Trophoblast cell (in vitro differentiated cells and primary cell): ENCODE measurements around the gene TLX3.

ENCODE experiments used
- DNase-seq, 2 donors: peaks; one replicate each; pipeline ENCODE4 v3.0.0-alpha.2; 2016
- H2AFZ ChIP-seq: 2 replicates; pipeline ENCODE4 v1.6.1; 2013; ENCODE audit warnings: low read length, moderate library complexity, mild to moderate bottlenecking; ENCODE audit not compliant: insufficient read depth, poor library complexity
- H2AK5ac ChIP-seq: 2 replicates; pipeline ENCODE4 v1.6.1; 2013; ENCODE audit warnings: mild to moderate bottlenecking, low read length
- H2BK120ac ChIP-seq: 2 replicates; pipeline ENCODE4 v1.6.1; 2013; ENCODE audit warnings: low read length, mild to moderate bottlenecking, moderate library complexity; ENCODE audit not compliant: insufficient read depth, poor library complexity
- H2BK12ac ChIP-seq: 2 replicates; pipeline ENCODE4 v1.6.1; 2013; ENCODE audit warnings: mild to moderate bottlenecking, low read length, moderate library complexity
- H2BK5ac ChIP-seq: 2 replicates; pipeline ENCODE4 v1.6.1; 2013; ENCODE audit warnings: low read length, low read depth, moderate library complexity, mild to moderate bottlenecking; ENCODE audit not compliant: poor library complexity
- H3K14ac ChIP-seq: 2 replicates; pipeline ENCODE4 v1.6.1; 2013; ENCODE audit warnings: mild to moderate bottlenecking, low read length
- H3K18ac ChIP-seq: 2 replicates; pipeline ENCODE4 v1.6.1; 2013; ENCODE audit warnings: mild to moderate bottlenecking, low read length
- H3K23ac ChIP-seq: 2 replicates; pipeline ENCODE4 v1.6.1; 2013; ENCODE audit warnings: low read length
- H3K27ac ChIP-seq: 2 replicates; pipeline ENCODE4 v1.5.1; 2013; ENCODE audit warnings: low read depth, mild to moderate bottlenecking, inconsistent platforms, low read length, moderate library complexity
- H3K27me3 ChIP-seq: 2 replicates; pipeline ENCODE4 v1.6.1; 2013; ENCODE audit warnings: inconsistent platforms, mild to moderate bottlenecking, low read length, moderate library complexity; ENCODE audit not compliant: insufficient read depth
- H3K36me3 ChIP-seq, 2 experiments: 1 replicate in 1 of 2; 2 replicates in 1 of 2; pipeline ENCODE4 v1.6.1; 2013; ENCODE audit warnings: low read length in 2 of 2, mild to moderate bottlenecking in 2 of 2, moderate library complexity in 1 of 2; ENCODE audit not compliant: insufficient read depth in 2 of 2, control insufficient read depth in 1 of 2
- H3K4ac ChIP-seq: 2 replicates; pipeline ENCODE4 v1.6.1; 2013; ENCODE audit warnings: low read depth, mild to moderate bottlenecking, low read length, moderate library complexity
- H3K4me1 ChIP-seq, 2 experiments: 1 replicate in 1 of 2; 2 replicates in 1 of 2; pipeline ENCODE4 v1.6.1; 2013; ENCODE audit warnings: low read length in 2 of 2, mild to moderate bottlenecking in 2 of 2, moderate library complexity in 1 of 2; ENCODE audit not compliant: insufficient read depth in 2 of 2, control insufficient read depth in 1 of 2
- H3K4me2 ChIP-seq: 2 replicates; pipeline ENCODE4 v1.6.1; 2013; ENCODE audit warnings: inconsistent platforms, mild to moderate bottlenecking, low read length, moderate library complexity
- H3K4me3 ChIP-seq: 2 replicates; pipeline ENCODE4 v1.5.1; 2013; ENCODE audit warnings: mild to moderate bottlenecking, low read depth, low read length, inconsistent platforms
- H3K79me1 ChIP-seq: one replicate; pipeline ENCODE4 v1.6.1; 2013; ENCODE audit warnings: low read length
- H3K79me2 ChIP-seq: 2 replicates; pipeline ENCODE4 v1.6.1; 2013; ENCODE audit warnings: low read length, mild to moderate bottlenecking; ENCODE audit not compliant: control insufficient read depth, insufficient read depth, poor library complexity
- H3K9ac ChIP-seq: 2 replicates; pipeline ENCODE4 v1.6.1; 2013; ENCODE audit warnings: mild to moderate bottlenecking, low read length
- H3K9me3 ChIP-seq: 2 replicates; pipeline ENCODE4 v1.6.1; 2013; ENCODE audit warnings: low read depth, mild to moderate bottlenecking, control low read depth, inconsistent platforms, low read length; ENCODE audit not compliant: insufficient read depth
- H4K12ac ChIP-seq: 2 replicates; pipeline ENCODE4 v1.6.1; 2013; ENCODE audit warnings: low read depth, mild to moderate bottlenecking, low read length, moderate library complexity
- H4K8ac ChIP-seq: 2 replicates; pipeline ENCODE4 v1.6.1; 2013; ENCODE audit warnings: low read depth, mild to moderate bottlenecking, low read length, moderate library complexity
- H4K91ac ChIP-seq: one replicate; pipeline ENCODE4 v1.6.1; 2013; ENCODE audit warnings: low read depth, mild to moderate bottlenecking, low read length, moderate library complexity
- WGBS: extraction: QIAGEN DNeasy Blood & Tissue Kit; methylation state at CpG from one replicate; pipeline ENCODE4 v1.1.7; 2013; ENCODE audit warnings: missing lambda C conversion rate; ENCODE audit not compliant: insufficient read length, insufficient coverage; ENCODE audit errors: extremely low coverage; 5-methylcytosine and 5-hydroxymethylcytosine counted together

TLX3 gene

DNA sequence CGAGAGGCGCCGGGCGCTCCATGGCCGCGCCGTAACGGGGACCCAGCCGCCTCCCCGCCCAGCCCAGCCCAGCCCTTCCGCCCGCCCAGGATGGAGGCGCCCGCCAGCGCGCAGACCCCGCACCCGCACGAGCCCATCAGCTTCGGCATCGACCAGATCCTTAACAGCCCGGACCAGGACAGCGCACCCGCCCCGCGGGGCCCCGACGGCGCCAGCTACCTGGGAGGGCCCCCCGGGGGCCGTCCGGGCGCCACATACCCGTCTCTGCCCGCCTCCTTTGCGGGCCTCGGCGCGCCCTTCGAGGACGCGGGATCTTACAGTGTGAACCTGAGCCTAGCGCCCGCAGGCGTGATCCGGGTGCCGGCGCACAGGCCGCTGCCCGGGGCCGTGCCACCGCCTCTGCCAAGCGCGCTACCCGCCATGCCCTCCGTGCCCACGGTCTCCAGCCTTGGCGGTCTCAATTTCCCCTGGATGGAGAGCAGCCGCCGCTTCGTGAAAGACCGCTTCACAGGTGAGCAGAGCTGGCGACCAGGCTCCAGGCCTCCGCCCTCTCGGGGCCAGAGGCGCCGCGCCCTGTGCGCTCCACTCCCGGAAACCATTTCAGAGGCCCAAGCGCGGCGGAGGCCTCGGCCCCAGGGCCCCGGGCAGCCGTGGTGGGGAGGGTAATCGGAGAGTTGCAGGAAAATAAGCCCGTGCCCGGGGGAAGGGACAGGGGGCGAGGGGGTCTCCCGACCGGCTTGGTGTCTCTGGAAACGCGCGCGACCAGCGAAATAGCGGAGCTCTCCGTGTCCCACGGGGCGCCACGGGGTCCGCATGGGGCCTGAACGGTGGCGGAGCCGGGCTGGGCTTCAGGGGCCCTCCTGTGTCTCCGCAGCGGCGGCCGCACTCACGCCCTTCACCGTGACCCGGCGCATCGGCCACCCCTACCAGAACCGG, 496 bp downstream of the TLX3 start:
- Histone ChIP-seq H3K4me3 (peak overlapping the region; percentile 40), H2AK5ac (no peak overlapping the region), H4K12ac (no peak overlapping the region), H3K27me3 (peaks cover 87% of the 10 kb centered on the region), H3K4ac (no peak overlapping the region), H3K23ac (no peak overlapping the region), H3K9me3 (peaks cover 4% of the 10 kb centered on the region), H3K4me1 (peaks cover 23 to 26% of the 10 kb centered on the region in 2 experiments), H3K9ac (no peak overlapping the region), H3K18ac (no peak overlapping the region), H2BK5ac (no peak overlapping the region), H4K91ac (no peak overlapping the region), H3K79me1 (no peaks in the 10 kb centered on the region), H3K14ac (no peak overlapping the region), H2BK12ac (no peak overlapping the region), H3K27ac (no peak overlapping the region), H2AFZ (no peak overlapping the region), H3K4me2 (peak overlapping the region; percentile 59), H4K8ac (no peak overlapping the region), H2BK120ac (no peak overlapping the region), H3K79me2 (no peaks in the 10 kb centered on the region), H3K36me3 (no peaks in the 10 kb centered on the region)
- DNase-seq, result peak in 1 of 2 donors; percentile 45
- no CpG with 5 or more reads among the region's 106 CpGs for WGBS

GRCh38 chr5:171310212-171310818, 1.3 kb downstream of the TLX3 start:
- H4K91ac ChIP-seq, result no peak overlapping the region
- no CpG with 5 or more reads among the region's 41 CpGs for WGBS

GRCh38 chr5:171310819-171311321, 1.8 kb downstream of the TLX3 start:
- Histone ChIP-seq H3K4me2 (peak overlapping the region; percentile 46), H3K14ac (no peak overlapping the region), H3K4me1 (peaks cover 23 to 30% of the 10 kb centered on the region in 2 experiments), H3K27me3 (peaks cover 93% of the 10 kb centered on the region), H3K18ac (no peak overlapping the region), H3K27ac (no peak overlapping the region), H3K79me2 (no peaks in the 10 kb centered on the region), H3K9me3 (peaks cover 6% of the 10 kb centered on the region), H2AK5ac (no peak overlapping the region), H2BK120ac (no peak overlapping the region), H2BK5ac (no peak overlapping the region), H3K79me1 (no peaks in the 10 kb centered on the region), H4K8ac (no peak overlapping the region), H3K9ac (no peak overlapping the region), H2BK12ac (no peak overlapping the region), H3K23ac (no peak overlapping the region), H4K12ac (no peak overlapping the region), H3K4me3 (no peak overlapping the region), H3K36me3 (no peaks in the 10 kb centered on the region), H4K91ac (no peak overlapping the region), H3K4ac (no peak overlapping the region), H2AFZ (no peak overlapping the region)
- no peak for DNase-seq
- WGBS, result no CpG with 5 or more reads among the region's 41 CpGs

More at GRCh38 chr5:171310212-171310818, 1.3 kb downstream of the TLX3 start:
- Histone ChIP-seq H3K4me2 (peak overlapping the region; percentile 59), H2AFZ (no peak overlapping the region), H3K79me2 (no peaks in the 10 kb centered on the region), H2BK120ac (no peak overlapping the region), H3K14ac (no peak overlapping the region), H3K4me1 (peaks cover 23 to 29% of the 10 kb centered on the region in 2 experiments), H4K12ac (no peak overlapping the region), H2AK5ac (no peak overlapping the region), H3K9ac (no peak overlapping the region), H3K27me3 (peaks cover 91% of the 10 kb centered on the region), H3K9me3 (peaks cover 6% of the 10 kb centered on the region), H3K23ac (no peak overlapping the region), H3K18ac (no peak overlapping the region), H3K4me3 (peak overlapping the region; percentile 30), H4K8ac (no peak overlapping the region), H2BK5ac (no peak overlapping the region), H3K27ac (no peak overlapping the region), H2BK12ac (no peak overlapping the region), H3K36me3 (no peaks in the 10 kb centered on the region), H3K79me1 (no peaks in the 10 kb centered on the region), H3K4ac (no peak overlapping the region)
- peak in 1 of 2 donors; percentile 43 for DNase-seq

DNA sequence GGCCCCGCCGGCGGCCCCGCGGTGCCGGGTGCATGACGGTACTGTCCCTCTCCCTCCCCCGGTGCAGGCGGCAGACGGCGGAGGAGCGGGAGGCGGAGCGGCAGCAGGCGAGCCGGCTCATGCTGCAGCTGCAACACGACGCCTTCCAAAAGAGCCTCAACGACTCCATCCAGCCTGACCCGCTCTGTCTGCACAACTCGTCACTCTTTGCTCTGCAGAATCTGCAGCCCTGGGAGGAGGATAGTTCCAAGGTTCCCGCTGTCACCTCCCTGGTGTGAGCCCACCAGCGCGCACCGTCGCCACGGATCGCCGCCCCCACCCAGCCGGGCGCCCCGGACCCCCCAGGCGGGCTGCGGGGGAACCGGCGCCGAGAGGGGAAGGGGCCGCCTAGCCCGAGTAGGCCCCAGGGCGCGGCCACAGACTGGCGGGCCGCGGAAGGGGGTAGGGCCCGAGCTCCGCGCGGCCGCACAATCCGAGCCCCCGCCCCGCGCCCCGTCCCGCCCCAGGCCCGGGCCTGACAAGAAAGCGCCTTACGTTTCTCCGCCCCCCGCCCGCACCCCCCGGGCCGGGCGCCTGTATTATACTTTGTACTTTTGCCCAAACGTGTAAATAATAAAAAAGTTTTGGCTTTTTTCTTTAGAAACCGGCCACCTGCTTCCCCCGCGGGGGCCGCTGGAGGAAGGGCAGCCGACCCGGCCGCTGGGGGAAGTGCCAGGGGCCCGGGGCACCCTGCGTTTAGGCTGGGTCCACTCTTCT, 2.5 kb downstream of the TLX3 start:
- H2AFZ ChIP-seq, result no peak overlapping the region
- H3K27ac ChIP-seq, result no peak overlapping the region
- H4K8ac ChIP-seq, result no peak overlapping the region
- H3K4me3 ChIP-seq, result peak overlapping the region; percentile 48
- peaks cover 93% of the 10 kb centered on the region for H3K27me3 ChIP-seq
- no peaks in the 10 kb centered on the region for H3K36me3 ChIP-seq
- H3K4me1 ChIP-seq, result peaks cover 23 to 30% of the 10 kb centered on the region in 2 experiments
- H2BK120ac ChIP-seq, result no peak overlapping the region
- peaks cover 9% of the 10 kb centered on the region for H3K9me3 ChIP-seq
- no peak overlapping the region for H2BK5ac ChIP-seq
- H3K4ac ChIP-seq, result no peak overlapping the region
- peak in 1 of 2 donors; percentile 36 for DNase-seq
- H2AK5ac ChIP-seq, result no peak overlapping the region
- H3K23ac ChIP-seq, result no peak overlapping the region
- WGBS, result no CpG with 5 or more reads among the region's 74 CpGs
- H3K18ac ChIP-seq, result no peak overlapping the region
- no peak overlapping the region for H3K9ac ChIP-seq
- no peak overlapping the region for H2BK12ac ChIP-seq
- no peak overlapping the region for H3K14ac ChIP-seq
- no peak overlapping the region for H4K12ac ChIP-seq
- H3K79me2 ChIP-seq, result no peaks in the 10 kb centered on the region
- no peak overlapping the region for H4K91ac ChIP-seq
- no peaks in the 10 kb centered on the region for H3K79me1 ChIP-seq
- peak overlapping the region; percentile 46 for H3K4me2 ChIP-seq
